Subcutaneous adipose tissue (tissue), 4 donors: ENCODE results near the gene GRIK2. TPM values are rescaled to one million over a fixed set of nuclear protein-coding genes. Genes with fewer than 3 reads are reported as not detected.

Source experiments
- CTCF ChIP-seq: fragments of 450-650 bp; IDR thresholded peaks from one replicate; pipeline ENCODE4 v1.5.1; 2016; ENCODE audit warnings: low read depth, mild to moderate bottlenecking, control low read depth, antibody characterized with exemption, moderate library complexity
- total RNA-seq, 4 donors: library from RNA; depleted of rRNA; stranded (reverse); fragments of >200 nt; gene quantifications; one replicate each; pipeline ENCODE4 v1.1.0, GENCODE V29; 2016

The GRIK2 gene
- total RNA-seq, 4 donors from 2014 or later, result 0.19 to 1.5 (median 0.81) TPM

DNA sequence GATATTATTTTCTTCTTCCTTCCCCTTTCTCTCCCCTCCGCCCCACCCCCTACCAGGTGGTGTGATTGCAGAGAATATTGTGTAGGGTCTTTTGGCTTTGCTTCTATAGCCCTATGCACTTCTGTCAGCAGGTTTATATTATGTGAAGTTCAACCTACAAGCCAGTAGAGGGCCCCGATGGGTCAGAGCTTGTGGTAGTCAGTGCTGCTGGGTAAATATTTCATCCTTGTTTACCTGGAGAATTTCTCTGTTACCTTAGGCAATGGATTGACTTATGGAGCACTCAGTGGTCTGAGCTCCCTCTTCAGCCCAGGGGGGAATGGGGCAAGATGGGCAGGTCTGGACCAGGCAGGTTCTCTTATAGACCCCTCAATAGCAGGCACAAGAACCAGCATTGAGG, 720.9 kb downstream of the GRIK2 start:
- TF ChIP-seq CTCF, result no peak

DNA sequence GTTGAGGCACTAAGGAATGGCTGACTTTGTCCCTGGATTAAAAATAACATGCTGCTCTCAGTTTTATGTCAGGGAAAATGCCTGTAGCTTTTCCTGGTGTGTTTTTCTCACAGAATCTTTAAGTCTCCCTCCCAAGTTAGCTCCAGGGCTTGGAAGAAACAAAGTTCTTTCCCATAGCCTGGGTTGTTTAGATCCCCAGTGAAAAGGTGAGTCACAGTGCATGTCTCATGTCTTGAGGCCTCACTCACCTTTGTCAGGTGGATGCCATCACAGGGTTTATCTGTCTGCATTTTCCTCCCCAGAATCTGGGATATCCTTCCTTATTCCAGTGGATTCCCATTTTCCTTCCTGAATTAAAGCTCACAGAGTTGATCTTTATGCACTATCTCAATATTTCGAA, 722.4 kb downstream of the GRIK2 start:
- TF ChIP-seq CTCF, result no peak

DNA sequence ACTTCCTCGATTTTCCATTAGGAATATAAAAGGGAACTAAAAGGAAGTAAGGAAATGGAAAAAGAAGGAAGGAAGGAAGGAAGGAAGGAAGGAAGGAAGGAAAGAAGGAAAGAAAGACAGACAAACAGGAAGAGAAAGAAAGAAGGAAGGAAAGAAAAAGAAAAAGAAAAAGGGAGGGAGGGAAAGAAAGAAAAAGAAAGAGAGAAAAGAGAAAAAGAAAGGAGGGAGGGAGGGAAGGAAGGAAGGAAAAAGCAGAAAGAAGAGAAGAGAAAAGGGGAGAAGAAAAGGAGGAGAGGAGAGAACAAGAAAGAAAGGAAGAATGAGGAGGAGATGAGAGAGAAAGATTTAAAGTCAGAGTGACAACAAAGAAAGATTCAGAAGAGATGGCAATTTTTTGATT, 724.5 kb downstream of the GRIK2 start:
- no peak for TF ChIP-seq CTCF
